ENCODE measurements around the gene RABL6.

The RABL6 gene

DNA sequence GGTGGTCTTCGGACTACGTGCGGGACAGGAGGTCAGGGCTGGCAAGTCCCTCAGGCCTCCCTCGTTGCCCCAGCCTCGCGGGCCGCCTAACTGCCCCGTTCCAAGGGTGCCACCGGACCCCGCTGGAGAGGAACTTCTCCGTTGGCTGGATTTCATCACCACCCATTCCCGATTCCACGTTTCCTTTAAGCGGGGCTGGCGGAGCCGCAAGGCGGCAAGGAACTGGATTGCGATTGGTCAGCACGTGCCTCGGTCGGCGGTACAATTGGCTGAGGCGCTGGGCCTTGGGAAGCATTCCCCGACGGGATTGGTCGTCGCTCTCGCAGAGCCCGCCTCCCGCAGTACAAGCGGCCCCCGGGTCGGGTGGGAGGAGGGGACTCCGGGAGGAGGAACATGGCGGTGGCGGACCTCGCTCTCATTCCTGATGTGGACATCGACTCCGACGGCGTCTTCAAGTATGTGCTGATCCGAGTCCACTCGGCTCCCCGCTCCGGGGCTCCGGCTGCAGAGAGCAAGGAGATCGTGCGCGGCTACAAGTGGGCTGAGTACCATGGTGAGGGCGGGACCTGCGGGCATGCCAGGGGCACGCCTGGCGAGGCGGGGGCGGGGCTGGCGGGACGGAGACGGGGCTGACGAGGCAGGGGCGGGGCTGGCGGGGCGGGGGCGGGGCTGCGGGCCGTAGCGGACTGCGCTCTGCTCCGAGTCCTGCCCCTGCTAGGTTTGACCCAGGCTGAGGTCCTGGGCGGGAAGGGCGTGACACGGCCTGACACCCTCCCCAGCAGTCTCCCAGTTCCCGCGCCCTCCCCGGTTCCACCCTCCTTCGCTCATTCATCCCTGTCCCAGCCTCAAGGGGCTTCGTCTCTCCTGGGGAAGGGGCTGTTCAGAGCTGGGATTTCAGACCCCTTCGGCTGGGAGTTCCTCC, 41.6 kb downstream of the RABL6 start, which contains the start of gene PHPT1:
PHPT1 (plus strand) TSS at position 372 of the 922 bp plus-strand sequence; CDS start at position 394, 22 bp downstream.
- DNase-seq = peak; percentile 97

- no peak for DNase-seq
Measured at GRCh38 chr9:136849960-136850865, 42.5 kb downstream of the RABL6 start.

DNA sequence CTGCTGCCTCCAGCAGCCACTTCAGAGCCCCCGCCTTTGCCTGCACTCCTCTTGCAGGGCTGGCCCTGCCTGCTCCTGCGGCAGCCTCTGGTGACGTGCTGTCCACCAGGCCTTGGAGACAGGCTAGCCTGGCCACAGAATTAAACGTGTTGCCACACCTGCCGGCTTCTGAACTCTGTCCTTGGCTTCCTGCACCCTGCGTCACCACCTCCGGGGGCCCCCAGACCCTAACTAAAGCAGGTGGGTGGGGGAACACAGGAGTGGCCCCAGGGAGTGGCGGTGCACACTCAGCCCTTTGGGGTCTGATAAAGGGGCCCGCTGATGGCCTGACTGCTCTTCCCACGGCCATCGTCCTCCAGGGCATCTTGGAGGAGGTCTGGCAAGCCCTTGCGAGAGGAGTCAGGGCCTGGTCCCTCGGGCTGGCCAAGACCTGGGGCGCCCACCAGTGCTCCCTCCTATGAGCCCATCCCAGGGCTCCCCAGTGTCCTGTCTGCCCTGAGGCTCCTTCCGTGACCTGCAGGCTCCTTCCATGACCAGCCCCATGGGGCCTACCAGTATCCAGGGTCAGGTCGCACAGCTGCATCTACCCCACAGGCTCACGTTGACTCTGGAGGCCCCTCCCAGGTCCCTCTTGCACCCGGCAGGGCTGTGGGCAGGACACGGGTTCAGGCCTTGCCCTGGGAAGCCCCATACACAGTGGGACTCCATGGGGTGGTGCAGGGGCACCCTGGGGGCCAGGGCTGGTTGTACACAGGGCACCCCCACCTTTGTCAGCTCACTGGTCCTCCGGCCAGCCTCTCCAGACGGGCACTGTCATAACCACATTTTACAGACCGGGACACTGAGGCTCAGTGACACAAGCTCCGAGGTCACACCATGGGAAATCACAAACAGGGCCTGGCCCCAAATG, 43.4 kb downstream of the RABL6 start:
- DNase-seq = no peak

DNA sequence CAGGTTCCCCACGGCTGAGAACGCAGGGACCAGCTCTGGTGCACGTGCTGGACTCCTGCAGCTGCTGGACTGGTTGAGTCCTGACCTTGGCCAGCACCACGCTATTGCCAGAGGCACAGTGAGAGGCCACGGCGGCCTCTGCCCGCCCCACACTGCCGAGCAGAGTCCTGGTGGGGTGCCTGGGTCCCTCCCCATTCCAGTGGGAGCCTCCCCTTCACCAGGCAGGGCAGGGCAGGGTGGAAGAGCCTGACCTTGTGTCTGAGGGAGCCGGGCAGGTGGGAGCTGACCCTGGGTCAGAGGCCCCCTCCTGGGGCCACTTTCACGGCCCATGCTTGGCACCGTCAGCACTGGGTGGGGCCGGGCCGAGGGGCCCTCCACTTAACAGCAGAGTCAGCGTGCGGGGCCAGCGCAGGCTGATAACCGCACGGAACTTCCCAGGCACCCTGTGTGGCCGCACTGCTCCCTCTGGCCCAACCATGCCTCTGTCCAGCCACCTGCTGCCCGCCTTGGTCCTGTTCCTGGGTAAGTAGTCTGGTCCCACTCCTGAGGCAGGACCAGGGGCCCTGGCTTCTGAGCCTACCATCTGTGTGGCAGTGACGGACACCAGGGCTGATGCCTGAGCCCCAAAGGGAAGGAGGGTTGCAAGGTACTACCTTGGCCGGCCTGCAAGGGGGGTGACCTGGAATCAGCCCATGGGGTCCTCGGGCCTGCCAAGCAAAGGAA, 44.4 kb downstream of the RABL6 start, which contains the start of gene MAMDC4:
MAMDC4 (plus strand) TSS at position 406 of the 723 bp plus-strand sequence; CDS start at position 477, 71 bp downstream.
- DNase-seq = no peak

DNA sequence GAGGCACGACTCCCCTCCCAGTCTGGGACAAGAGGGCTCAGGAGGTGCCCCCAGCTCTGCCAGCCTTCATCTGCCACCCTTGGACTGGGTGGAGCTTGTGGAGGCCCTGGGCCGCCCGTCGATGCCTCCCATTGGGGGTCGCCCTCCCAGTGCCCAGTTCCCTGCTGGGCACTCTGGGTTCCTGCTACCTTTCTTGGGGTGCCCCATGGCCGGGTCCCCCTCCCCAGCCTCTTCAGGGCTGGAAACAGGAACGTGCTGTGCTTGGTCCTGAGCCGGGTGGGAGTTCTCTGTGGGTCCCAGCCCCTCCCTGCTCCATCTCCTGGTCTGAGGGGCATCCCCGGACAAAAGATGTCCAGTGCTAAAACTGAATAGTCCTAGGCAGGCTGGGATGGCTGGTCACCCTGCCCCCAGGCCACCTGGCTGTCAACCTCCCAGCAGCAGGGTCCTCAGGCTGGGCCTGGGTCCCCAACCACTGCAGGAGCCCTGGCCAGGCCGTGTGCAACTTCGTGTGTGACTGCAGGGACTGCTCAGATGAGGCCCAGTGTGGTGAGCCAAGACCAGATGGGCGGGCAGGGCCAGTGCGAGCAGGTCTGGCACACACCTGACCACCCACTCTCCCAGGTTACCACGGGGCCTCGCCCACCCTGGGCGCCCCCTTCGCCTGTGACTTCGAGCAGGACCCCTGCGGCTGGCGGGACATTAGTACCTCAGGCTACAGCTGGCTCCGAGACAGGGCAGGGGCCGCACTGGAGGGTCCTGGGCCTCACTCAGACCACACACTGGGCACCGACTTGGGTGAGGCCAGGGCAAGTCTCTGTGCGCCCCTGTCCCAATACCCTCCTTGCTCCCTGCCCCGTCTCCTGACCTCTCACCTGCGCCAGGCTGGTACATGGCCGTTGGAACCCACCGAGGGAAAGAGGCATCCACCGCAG, 45.2 kb downstream of the RABL6 start:
- DNase-seq = no peak

- no peak for DNase-seq
Measured at GRCh38 chr9:136853596-136854112, 45.9 kb downstream of the RABL6 start.

DNA sequence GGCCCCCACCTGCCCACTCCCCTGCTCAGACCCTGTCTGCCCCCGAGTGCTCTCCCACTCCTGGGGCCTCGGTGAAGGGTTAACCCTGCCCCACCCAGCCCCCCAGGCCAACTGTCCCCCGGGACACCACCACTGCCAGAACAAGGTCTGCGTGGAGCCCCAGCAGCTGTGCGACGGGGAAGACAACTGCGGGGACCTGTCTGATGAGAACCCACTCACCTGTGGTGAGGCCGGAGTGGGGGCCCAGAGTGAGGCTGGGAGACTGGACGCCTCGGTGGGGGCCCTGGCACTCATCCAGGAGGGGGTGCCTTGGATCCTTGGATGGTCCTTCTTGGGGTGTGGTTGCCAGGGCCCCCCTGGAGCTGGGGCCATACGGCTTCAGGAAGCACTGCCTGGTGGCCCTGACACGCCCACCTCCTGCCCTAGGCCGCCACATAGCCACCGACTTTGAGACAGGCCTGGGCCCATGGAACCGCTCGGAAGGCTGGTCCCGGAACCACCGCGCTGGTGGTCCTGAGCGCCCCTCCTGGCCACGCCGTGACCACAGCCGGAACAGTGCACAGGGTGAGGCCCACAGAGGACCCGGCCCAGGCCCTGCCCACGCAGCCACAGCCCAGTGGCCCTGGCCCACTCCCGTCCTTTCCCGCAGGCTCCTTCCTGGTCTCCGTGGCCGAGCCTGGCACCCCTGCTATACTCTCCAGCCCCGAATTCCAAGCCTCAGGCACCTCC, 46.5 kb downstream of the RABL6 start:
- no peak for DNase-seq

- no peak for DNase-seq
Measured at GRCh38 chr9:136854842-136855460, 47.2 kb downstream of the RABL6 start.

DNA sequence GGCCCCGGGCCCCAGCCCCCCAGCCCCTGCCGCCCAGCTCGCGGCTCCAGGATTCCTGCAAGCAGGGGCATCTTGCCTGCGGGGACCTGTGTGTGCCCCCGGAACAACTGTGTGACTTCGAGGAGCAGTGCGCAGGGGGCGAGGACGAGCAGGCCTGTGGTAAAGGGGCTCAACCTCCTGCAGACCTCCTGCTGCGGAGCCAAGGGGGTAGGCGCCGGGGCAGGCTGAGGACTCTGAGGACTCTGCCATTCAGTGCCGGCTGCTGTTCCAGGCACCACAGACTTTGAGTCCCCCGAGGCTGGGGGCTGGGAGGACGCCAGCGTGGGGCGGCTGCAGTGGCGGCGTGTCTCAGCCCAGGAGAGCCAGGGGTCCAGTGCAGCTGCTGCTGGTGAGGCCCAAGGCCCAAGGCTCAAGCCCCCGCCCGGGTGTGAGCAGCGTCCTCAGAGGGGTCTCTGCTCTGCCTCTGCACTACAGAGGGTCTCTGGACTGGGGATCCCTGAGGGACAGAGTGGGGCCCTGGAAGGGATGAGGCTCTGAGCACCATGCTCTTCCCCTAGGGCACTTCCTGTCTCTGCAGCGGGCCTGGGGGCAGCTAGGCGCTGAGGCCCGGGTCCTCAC, 47.8 kb downstream of the RABL6 start:
- no peak for DNase-seq

DNA sequence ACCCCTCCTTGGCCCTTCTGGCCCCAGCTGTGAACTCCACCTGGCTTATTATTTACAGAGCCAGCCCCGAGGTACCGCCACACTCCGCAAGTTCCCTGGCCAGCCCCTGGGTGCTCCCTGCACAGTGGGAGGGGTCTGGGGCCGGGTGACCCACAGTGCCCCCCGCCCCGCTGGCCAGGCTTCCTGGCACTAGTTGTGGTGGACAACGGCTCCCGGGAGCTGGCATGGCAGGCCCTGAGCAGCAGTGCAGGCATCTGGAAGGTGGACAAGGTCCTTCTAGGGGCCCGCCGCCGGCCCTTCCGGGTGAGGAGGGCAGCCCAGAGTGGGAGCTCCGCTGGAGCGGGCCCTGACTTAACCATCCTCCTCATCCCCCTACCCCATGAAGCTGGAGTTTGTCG, 48.3 kb downstream of the RABL6 start:
- no peak for DNase-seq

DNA sequence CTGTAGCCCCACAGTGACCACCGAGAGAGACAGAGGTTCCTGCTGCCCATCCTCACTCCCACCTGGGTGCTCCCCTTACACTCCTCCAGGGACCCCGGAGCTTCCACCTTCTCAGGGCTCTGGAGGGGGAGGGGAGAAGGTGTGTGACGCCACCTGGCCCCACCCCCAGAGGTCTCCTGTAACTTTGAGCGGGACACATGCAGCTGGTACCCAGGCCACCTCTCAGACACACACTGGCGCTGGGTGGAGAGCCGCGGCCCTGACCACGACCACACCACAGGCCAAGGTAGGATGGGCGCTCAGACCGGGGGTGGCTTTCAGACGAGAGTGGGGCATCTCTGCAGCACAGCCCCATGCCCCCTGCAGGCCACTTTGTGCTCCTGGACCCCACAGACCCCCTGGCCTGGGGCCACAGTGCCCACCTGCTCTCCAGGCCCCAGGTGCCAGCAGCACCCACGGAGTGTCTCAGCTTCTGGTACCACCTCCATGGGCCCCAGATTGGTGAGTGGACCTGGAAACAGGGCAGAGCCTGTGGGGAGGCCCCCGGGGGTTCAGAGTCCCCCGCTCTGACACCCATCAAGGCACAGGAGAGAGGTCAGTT, 48.9 kb downstream of the RABL6 start:
- no peak for DNase-seq

DNA sequence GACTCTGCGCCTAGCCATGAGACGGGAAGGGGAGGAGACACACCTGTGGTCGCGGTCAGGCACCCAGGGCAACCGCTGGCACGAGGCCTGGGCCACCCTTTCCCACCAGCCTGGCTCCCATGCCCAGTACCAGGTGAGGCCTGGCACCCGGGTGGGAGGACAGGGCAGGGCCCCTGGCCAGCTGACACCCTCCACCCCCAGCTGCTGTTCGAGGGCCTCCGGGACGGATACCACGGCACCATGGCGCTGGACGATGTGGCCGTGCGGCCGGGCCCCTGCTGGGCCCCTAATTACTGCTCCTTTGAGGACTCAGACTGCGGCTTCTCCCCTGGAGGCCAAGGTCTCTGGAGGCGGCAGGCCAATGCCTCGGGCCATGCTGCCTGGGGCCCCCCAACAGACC, 49.4 kb downstream of the RABL6 start:
- DNase-seq = no peak

DNA sequence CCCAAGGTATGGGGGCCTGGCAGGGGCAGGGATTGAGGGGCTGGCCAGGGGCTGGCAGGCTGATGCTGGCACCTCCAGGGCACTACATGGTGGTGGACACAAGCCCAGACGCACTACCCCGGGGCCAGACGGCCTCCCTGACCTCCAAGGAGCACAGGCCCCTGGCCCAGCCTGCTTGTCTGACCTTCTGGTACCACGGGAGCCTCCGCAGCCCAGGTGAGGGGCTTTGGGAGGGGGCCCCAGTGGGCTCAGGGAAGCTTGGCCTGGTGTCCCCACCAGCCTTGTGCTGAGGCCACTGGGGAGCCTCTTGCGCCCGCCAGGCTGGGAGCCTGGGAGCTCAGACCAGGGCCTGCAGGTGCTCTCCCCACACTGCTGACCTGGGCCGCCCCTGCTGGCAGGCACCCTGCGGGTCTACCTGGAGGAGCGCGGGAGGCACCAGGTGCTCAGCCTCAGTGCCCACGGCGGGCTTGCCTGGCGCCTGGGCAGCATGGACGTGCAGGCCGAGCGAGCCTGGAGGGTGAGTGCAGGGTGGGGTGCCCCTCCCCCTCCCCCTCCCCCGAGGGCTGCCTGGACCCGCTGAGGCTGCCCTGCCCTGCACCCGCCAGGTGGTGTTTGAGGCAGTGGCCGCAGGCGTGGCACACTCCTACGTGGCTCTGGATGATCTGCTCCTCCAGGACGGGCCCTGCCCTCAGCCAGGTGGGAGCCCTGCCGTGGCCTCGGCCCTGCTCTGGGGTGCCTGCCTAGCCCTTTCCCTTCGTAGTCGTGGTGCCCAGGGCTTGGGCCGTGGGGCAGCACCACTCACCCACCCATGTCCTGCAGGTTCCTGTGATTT, 50.0 kb downstream of the RABL6 start:
- no peak for DNase-seq

GRCh38 chr9:136858452-136858843, 50.7 kb downstream of the RABL6 start:
- DNase-seq = no peak

DNA sequence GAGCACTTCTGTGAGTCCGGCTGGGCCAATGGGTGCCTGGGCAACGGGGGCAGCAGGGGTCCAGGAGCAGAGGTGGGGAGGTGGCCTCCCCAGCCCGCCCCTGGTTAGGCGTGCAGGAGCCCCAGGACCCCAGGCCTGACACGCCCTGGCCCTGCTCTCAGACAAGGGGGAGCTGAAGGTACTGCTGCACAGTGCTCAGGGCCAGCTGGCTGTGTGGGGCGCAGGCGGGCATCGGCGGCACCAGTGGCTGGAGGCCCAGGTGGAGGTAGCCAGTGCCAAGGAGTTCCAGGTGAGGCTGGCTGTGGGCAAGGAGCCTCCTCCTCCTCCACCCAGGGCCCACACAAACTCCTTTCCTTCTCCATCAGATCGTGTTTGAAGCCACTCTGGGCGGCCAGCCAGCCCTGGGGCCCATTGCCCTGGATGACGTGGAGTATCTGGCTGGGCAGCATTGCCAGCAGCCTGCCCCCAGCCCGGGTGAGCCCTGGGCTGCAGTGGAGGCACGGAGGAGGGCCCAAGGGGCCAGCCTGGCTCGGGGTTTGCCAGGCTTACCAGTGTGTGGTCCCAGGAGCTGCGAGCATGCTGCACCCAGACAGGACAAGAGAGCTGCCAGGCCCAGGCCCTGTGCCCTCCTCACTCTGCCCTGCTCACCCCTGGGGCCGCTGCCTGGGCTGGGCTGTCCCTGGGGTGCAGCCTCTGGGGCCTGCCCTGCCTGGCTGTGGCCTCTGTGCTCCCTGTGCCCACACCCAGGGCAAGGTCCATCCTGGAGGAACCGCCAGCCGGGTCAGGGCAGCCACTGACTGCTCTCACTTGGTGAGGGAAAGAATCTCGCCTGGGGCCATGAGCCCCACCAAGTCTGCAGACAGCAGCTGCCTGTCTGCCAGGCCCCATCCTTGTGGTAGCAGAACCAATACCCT, 51.4 kb downstream of the RABL6 start:
- DNase-seq = no peak

DNA sequence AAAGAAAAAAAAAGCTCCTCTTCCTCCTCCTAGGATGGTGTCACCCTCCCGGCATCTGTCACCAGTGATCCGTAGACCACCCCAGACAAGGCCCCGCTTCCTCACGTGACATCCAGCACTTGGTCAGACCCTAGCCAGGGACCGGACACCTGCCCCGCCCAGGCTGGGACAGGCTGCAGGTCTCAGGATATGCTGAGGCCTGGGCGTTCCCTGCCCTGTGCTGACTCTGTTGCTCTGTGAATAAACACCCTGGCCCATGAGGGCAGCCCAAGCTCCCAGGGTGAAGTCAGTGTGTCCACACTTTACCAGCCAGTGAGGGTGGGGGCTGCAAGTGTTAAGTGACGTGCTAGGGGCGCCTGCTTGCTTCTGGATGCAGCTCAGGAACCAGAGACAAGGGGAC, 52.8 kb downstream of the RABL6 start:
- DNase-seq = no peak
